ENCODE data around the gene EMC7. TPM values are rescaled to one million over a fixed set of nuclear protein-coding genes. Genes with fewer than 3 reads are reported as not detected.

Gene EMC7
- 10 to 100 TPM; 45.6 to 52.3 TPM for total RNA-seq

DNA sequence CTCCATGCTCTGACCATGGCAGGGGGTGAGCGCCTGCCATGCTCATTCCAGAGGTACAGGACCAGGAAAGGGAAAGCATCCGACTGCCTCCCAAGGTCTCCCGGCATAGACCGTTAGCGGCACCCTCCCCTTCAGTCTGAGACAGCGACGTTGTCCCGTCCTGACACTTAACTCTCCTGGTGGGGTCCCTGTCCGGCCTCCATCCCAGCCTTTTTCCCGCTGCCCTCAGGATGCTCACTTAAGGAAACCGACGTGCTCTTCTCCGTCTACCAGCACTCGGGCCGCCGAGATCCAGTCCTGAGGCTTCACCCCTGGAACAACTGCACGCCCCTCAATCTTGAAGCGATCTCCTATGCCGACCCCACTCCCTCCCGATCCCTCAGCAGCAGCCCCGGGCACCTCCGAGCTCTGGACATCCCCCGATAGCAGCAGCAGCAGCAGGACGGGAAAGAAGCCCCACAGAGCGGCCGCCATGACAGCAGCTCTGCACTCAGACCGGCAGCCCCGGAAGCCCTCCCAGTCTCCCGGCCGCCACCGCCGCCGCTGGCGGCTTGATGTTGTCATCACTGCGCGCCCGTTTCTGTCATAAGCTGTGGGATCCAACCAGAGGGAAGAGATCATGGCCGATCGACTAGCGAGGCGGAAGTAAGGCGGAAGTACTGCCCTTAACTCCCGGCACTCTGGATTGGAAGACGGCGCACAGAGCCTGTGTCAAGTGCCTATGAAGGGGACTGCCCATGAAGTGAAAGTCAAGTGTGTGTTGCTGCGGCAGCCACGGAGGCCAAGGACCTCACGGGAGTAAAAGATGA lies at the start of gene EMC7, which contains the start of gene PGBD4:
TSS of gene EMC7 (minus strand) at position 497 of the 809 bp plus-strand sequence. CDS start at position 474, 23 bp downstream.
TSS of gene PGBD4 (plus strand) at position 718 of the 809 bp plus-strand sequence. CDS start 449 bp downstream, outside the sequence.

GRCh38 chr15:34038871-34039789 lies 62.5 kb downstream of the EMC7 start, which contains the start of gene AVEN:
Gene AVEN, minus strand, starts transcription at chr15:34039204. Its CDS starts 158 bp downstream, at chr15:34039046.

Other genes with a start within 250 kb of the EMC7 start
- not detected for gene CHRM5, start 133.4 kb downstream of the EMC7 start, total RNA-seq
- gene AVEN, start 62.7 kb downstream of the EMC7 start, total RNA-seq, result 10 to 100 TPM; 11.6 TPM
- gene PGBD4, start 221 bp upstream of the EMC7 start, total RNA-seq, result 1 to 10 TPM; 3.1 to 3.3 TPM
- 10 to 100 TPM; 37.5 to 38.7 TPM for gene KATNBL1, start 108.2 kb upstream of the EMC7 start, total RNA-seq
- 10 to 100 TPM; 65.4 to 69.2 TPM for gene EMC4, start 123.2 kb upstream of the EMC7 start, total RNA-seq
- 10 to 100 TPM; 46.7 to 51.2 TPM for gene SLC12A6, start 235.9 kb upstream of the EMC7 start, total RNA-seq
- gene NOP10, start 241.3 kb upstream of the EMC7 start, total RNA-seq, result 100 to 1,000 TPM; 160 to 162 TPM
- not detected for gene NUTM1, start 241.5 kb upstream of the EMC7 start, total RNA-seq